GM21737 (cell line): ENCODE measurements around the gene MUC5B.

ENCODE experiments used
- ATAC-seq: cut with Tn5 transposase; IDR thresholded peaks from one replicate; pipeline ENCODE4 v1.9.1; 2021; ENCODE audit warnings: mild to moderate bottlenecking, moderate library complexity; ENCODE audit not compliant: unreplicated experiment

The MUC5B gene

DNA sequence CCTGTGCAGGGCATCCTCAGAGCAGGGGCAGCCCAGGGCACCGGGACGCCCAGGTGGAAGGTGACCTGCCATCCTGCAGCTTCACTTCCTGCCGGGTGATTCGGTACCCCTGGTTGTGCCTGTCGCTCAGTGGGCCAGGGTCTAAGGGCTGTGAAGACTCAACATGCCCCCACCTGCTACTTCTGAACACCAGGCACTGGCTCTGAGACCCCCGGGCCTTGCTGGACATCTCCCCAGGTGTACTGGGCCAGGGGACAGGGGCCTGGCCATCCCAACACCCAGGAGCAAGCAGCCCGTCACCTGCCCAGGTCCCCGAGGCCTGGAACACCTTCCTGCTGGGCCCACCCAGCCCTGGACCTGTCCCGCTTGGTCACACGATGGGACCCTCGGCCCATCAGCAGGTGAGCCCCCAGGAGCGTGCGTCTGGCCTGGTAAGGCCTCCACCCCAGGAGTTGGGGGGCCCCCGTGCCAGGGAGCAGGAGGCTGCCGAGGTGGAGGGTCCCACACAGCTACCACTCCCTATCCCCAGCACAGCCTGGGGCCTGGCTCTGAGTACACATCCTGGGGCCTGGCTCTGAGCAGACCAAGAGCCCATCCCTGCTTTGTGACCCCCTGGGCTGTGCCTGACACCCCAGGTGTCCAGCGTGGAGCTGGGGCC lies 3.9 kb upstream of the MUC5B start:
- no peak for ATAC-seq

DNA sequence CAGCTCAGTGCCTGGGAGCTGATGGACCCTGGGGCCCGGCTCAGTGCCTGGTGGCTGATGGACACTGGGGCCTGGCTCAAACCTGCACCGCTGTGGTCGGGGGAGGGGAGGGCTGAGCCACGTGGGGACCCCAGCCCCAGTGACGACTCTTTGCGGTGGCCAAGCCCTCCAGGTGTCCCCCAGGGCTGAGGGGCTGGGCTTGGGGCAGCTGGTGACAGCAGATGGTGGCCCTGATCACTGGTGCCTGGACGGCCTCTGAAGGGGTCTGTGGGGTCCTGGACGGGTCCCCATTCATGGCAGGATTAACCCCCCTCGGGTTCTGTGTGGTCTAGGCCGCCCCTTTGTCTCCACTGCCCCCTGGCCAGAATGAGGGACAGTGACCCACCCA lies 3.4 kb upstream of the MUC5B start:
- ATAC-seq = no peak

DNA sequence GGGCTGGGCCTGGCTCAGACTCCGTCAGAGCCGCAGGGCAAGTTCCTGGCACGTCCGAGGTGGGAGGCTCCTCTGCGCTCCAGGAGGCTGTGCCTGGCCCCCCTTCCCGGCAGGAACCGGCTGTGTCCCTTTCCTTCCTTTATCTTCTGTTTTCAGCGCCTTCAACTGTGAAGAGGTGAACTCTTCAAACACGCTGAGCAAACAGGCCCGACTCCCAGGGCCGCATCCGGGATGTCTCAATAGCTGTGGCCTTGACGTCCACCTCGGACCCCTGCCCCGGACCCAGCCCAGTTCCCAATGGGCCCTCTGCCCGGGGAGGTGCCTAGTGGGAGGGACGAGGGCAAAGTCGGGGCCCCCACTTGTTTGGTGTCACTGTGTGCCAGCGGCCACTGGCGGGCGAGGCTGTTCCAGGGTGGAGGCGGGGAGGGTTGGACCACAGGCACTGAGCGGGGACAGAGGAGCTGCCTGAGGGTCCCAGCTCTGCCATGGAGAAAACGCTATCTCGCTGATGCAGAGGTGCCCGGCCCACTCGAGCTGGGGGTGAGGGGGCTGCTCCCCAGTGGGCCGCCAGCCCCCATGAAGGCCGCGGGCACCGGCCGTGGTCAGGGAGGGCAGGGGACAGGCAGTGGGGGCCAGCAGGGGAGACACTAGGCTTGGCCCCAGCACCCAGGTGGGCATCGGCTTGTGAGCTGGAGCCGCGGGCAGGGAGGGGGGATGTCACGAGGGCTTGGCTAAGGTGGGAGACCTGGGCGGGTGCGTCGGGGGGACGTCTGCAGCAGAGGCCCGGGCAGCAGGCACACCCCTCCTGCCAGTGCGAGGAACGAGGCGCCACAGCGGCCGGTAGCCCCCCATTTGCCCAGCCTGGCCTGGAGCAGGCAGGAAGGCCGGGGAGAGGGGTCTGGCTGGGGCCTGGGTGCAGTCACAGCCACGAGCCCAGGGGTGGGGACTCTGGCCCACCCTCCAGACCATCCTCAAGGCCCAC lies 2.7 kb upstream of the MUC5B start:
- ATAC-seq = no peak

DNA sequence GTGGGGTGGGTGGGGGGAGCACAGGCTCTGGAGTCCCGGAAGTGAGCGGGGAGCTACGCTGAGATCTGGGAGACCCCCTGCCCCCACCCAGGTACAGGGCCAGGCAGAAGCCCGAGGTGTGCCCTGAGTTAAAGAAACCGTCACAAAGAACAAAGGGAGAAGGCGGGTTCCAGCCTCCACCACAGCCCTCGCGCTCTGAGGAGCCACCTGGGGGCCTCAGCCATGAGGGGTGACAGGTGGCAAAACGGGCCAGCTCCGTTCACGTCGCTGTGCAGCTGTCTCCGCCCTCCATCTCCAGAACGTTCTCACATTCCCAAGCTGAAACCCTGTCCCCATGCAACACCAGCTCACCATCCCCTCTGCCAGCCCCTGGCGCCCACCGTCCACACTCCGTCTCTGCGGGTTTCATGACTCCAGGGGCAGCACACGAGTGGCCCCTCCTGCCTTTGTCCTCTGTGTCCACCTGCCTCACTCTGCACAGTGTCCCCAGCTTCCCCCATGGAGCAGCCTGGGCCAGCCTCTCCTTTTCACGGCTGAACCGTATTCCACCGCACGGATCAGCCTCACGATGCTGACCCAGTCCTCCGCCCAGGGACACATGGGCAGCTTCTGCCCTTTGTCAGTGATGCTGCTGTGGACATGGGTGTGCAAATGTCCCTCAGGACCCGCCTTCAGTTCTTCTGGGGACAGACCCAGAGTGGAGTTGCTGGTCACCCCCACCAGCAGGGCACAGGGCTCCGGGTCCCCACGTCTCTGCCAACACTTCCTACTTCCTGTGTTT lies 1.7 kb upstream of the MUC5B start:
- ATAC-seq = no peak

DNA sequence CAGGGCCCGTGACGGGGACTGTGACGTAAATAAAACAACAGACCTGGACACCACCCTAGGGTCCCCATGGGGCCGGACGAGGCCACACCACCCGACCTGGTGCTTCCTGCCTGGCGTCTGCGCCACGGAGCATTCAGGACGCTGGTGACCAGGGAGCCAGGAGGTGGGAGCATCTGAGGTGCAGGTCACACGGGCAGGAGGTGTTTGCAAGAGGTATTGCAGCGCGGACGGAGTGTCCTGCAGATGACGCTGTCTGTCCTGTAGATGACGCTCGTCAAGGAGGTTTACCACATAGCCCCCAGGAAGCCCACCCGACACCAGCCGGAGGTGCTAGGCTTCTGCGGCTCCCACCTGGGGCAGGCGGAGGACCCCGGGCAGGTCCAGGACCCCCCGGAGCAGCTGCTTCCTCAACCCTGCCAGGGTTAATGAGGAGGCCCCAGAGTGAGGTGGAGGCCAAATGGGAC lies 986 bp upstream of the MUC5B start:
- ATAC-seq = no peak

DNA sequence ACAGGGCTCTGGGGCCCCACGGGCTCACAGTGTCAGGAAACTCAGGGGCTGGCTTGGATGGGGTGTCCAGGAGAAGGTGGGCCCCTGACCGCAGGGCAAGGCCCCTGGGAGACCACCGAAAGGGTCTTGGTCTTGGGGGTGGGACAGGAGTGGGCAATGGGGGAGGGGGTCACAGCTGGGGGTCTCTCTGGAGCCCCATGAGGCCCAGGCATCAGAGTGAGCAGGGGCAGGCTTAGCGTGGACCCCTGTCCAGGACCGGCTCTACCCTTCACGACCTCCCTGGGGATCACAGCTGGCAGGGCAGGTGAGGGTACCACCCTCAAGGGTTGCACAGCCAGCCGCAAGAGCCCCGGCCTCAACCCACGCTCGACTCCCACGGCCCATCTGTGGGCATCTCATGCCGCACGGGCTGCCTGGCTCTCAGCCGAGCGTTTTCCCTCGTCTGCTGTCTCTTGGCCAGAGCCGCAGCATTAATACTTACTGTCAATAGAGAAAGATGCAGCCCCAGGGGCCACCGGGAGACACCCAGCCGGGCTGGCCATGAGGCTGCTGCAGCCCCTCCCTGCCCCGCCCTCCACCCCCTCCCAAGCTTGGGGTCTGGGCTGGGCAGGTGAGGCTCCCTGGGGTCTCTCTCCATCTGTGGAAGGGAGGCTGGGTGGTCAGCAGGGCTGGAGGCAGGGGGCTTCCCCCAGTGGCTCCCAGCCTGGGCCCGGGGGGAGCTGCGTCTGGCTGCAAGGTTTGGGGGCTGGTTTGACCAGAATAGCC lies 662 bp downstream of the MUC5B start:
- ATAC-seq = no peak

DNA sequence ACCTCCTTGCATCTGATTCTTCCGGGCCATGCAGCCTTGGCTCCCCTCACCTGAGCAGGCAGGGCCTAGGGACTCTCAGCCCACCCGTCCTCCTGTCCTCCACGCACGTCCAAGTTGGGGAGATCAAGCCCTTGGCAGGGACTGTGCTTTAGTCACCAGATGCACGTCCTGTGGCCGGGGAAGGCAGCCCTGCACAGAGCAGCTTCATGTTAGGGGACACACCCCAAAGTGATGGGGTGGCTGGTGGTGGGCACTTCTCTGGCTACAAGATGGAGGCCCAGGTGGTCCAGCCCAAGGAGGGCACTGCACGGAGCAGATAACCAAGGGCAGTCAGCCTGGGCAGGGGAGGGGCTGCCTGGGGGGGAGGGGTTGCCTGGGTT lies 1.2 kb downstream of the MUC5B start:
- ATAC-seq = no peak

DNA sequence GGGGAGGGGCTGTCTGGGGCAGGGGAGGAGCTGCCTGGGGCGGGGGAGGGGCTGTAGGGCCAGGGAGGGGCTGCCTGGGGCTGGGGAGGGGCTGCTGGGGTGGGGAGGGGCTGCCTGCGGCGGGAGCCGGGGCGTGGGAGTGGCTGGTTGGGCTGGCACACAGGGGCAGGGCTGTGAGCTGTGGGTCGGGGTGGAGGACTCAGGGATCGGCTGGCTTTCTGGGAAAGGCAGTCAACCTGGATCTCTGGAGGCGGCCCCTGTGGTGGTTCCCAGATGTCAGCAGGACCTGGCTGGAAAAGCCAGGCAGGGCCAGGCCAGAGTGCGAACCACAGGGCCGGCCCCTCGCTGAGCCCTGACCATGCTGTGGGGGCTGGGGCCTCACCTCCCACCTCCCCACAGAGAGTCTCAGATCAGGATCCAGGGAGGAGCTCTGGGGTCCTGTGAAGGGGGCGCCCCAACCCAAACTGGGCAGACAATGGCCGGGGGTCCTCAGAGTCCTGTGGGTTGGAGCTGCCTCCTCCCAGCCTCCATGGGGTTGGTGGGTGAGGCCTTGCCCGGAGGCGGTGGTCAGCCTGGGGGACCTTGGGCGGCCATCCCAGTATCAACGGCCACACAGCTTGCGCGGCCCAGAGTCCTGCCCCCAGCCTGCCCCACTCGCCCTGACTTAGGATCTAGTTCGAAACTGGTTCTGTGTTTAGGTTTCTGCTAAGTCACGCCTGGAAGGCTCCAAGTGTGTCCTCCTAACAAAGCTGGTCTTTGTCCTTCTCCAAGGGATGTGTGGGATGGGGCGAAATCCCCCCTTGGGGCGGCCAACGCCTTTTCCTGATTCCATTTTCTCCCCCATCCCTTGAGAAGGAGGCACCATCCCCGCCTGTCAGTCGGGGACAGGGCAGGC lies 1.9 kb downstream of the MUC5B start:
- no peak for ATAC-seq

DNA sequence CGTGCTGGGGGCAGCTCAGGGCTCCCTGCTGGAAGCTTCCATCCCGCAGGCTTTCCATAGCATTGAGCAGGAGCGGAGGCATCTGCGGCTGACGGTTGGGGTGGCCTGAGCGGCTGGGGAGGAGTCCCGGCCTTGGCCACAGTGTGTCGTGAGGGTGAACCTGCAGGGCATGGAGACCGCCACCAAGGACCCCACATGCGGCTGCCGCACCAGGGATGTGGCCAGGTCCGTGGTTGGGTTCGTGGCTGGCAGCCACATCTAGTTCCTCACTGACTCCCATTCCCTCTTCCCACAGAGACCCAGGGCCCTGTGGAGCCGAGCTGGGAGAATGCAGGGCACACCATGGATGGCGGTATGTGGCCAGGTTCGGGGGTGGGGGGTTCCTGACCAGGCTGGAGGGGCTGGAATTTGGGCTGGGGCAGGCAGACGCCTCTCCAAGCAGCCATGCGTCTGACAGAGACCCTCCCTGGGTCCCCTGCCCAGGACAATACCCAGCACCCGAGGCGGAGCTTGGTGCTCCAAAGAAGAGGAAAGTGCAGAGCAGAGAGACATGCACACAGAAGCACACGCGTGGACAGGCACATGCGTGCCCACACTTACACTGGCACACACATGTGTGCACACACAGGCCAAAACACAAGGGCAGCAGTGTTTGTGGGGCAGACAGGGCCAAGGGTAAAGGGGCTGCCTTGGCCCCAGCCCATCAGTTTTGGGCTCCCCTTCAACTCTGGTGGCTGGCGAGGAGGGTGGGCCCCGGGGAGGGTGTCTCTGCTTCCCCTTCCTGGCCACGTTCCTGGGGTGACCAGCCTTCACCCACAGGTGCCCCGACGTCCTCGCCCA lies 2.7 kb downstream of the MUC5B start:
- no peak for ATAC-seq

DNA sequence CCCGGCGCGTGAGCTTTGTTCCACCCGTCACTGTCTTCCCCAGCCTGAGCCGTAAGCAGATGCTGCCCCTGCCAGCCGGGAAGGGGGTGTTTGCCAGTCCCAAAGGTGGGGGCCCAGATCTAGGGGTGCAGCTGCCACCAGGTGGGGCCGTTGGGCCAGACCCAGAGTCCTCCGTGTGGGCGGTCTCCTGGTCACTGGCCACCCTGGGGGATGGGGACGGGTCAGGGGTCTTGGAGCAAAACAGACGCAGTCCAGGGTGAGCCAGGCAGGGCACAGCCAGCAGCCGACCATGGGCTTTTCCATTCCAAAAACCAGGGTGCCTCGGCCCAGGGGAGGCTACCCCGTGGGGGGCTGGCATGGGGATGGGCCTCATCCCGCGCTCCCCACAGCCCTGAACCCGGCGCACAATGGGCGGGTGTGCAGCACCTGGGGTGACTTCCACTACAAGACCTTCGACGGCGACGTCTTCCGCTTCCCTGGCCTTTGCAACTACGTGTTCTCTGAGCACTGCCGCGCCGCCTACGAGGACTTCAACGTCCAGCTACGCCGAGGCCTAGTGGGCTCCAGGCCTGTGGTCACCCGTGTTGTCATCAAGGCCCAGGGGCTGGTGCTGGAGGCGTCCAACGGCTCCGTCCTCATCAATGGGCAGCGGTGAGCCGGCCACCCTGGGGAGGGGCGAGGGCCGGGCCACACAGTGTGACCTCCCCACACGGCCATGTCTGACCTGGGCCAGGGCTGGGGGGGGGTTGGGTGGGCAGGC lies 3.5 kb downstream of the MUC5B start:
- no peak for ATAC-seq

DNA sequence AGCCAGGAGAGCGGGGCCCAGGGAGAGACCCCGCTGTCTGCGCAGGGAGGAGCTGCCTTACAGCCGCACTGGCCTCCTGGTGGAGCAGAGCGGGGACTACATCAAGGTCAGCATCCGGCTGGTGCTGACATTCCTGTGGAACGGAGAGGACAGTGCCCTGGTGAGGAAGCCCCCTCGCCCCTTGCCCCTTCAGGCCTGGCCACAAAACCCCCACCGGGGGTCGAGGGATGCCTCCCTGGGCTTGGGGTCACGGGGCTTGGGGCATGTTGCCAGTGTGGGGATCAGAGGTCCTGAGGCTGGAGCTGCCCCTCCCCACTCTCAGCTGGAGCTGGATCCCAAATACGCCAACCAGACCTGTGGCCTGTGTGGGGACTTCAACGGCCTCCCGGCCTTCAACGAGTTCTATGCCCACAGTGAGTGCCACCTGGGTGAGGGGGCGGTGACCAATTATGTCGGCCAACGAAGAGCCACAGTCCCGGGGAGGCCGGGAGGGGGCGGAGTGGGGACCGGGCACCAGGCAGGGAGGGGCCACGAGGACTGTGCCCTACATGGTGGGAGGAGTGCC lies 4.2 kb downstream of the MUC5B start:
- ATAC-seq = no peak

DNA sequence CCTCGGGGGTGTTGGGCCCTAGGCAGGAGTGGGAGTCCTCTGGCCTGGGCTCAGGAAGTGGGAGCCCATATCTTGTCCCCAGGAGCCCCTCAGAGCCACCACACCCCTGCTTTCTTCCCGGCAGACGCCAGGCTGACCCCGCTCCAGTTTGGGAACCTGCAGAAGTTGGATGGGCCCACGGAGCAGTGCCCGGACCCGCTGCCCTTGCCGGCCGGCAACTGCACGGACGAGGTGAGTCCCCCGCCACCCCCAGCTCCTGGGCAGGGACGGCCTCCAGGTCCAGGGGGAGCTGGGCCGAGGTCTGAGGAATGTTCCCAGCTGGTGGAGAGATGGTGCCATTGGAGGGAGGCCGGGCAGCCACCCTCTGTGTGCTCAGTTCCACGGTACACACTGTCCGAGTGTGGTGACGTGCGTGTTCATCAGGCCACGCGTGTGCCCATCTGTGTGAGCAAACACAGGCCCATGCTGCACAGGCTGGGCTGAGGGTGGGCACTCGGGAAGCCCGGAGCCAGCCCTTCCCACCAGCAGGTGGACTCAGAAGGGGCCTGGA lies 4.8 kb downstream of the MUC5B start:
- no peak for ATAC-seq

DNA sequence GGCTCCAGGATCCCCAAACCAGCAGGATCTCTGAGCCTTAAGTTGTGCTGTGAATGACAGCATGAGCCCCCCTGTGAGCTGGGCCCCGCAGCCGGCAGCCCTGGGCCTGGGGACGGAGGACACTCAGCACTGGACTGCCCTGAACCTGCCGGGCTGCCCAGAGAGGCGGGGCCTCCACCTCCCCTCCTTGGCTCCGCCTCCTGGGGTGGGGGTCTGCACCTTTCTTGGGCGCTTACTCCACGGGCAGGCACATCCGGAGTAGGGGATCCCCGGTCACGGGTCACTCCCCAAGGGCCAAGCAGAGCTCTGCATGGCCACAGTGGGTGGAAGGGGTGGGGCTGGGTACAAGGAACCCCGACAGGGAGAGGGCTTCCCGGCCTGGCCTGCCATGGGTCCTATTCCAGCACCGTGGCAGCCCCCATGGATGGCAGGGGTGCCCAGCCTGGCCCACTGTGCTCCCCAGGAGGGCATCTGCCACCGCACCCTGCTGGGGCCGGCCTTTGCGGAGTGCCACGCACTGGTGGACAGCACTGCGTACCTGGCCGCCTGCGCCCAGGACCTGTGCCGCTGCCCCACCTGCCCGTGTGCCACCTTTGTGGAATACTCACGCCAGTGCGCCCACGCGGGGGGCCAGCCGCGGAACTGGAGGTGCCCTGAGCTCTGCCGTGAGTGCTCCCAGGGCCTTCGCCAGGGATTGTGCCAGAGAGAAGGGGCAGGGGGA lies 5.4 kb downstream of the MUC5B start:
- ATAC-seq = no peak

DNA sequence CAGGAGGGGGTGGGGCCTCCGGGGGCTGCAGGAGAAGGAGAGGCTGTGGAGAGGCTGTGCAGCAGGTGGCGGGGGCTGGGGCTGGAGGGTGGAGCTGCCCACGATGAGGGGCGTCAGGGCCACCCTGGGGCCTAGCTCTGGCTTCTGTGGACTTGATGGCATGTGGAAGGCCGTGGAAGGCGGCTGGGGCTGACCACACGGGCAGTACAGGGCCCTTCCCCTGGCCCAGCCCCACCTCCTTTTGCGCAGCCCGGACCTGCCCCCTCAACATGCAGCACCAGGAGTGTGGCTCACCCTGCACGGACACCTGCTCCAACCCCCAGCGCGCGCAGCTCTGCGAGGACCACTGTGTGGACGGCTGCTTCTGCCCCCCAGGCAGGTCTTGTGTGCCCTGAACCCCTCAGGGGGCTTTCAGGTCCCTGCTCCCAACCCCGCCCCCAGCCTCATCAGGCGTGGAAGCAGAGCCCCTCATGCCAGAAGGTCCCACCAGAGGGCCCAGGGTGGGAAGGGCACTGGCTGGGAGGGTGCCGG lies 6.1 kb downstream of the MUC5B start:
- ATAC-seq = no peak

DNA sequence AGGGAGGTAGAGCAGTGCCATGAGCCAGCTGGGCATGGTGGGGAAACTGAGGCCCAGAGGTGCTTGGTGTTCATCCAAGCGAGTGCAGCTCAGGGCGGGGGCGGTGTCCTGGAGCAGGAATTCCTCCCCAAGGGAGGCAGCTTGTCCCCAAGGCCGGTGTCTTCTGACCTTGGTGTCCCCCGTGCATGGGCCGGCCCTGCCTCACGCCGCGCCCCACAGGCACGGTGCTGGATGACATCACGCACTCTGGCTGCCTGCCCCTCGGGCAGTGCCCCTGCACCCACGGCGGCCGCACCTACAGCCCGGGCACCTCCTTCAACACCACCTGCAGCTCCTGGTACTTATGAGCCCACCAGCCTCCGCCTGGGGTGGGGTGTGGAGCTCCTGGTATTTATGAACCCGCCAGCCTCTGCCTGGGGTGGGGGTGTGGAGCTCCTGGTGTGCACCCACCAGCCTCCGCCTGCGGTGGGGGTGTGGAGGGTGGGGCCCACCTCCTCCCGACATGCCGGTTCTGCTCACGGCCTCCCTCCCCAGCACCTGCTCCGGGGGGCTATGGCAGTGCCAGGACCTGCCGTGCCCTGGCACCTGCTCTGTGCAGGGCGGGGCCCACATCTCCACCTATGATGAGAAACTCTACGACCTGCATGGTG lies 6.7 kb downstream of the MUC5B start:
- ATAC-seq = no peak

DNA sequence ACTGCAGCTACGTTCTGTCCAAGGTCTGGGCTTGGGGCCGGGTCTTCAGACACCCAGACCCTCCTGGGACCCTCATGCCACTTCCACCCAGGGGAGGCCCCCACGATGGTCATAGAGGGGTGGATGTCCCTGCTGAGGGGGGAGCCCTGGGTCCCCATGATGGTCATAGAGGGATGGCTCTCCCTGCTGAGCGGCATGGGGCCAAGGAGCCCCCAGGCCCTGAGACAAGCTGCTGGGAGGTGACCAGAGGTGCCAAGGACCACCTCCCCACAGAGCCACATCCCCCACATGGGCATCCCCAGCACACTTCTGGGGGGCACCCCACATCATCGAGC lies 7.2 kb downstream of the MUC5B start:
- no peak for ATAC-seq
